Measurements from ENCODE around the gene HMX2. TPM values are rescaled to one million over a fixed set of nuclear protein-coding genes. Genes with fewer than 3 reads are reported as not detected.

Gene HMX2
- not detected for total RNA-seq
- long read RNA-seq: 0 reads

GRCh38 chr10:123147635-123148413 is at the start of gene HMX2:
HMX2 (plus strand) TSS chr10:123148136; CDS start chr10:123148379, 243 bp downstream.
- intact Hi-C loops (cut with DNase I): no loop called here
- no peak for ATAC-seq
- peak within 1 kb of the TSS; percentile 17 for H3K4me3 ChIP-seq
- no peak within 1 kb of the TSS for H3K27ac ChIP-seq
- peaks cover 99% of the 10 kb centered on the region for H3K27me3 ChIP-seq (ENCODE audit: low read depth)
- no peak for DNase-seq
- TF ChIP-seq, protein P1, sequence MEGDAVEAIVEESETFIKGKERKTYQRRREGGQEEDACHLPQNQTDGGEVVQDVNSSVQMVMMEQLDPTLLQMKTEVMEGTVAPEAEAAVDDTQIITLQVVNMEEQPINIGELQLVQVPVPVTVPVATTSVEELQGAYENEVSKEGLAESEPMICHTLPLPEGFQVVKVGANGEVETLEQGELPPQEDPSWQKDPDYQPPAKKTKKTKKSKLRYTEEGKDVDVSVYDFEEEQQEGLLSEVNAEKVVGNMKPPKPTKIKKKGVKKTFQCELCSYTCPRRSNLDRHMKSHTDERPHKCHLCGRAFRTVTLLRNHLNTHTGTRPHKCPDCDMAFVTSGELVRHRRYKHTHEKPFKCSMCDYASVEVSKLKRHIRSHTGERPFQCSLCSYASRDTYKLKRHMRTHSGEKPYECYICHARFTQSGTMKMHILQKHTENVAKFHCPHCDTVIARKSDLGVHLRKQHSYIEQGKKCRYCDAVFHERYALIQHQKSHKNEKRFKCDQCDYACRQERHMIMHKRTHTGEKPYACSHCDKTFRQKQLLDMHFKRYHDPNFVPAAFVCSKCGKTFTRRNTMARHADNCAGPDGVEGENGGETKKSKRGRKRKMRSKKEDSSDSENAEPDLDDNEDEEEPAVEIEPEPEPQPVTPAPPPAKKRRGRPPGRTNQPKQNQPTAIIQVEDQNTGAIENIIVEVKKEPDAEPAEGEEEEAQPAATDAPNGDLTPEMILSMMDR (IDR thresholded peaks at IDR 0.05): no peak
- peaks cover 48% of the 10 kb centered on the region for H3K4me1 ChIP-seq
- H3K9me3 ChIP-seq: no peaks in the 10 kb centered on the region
- H3K36me3 ChIP-seq: no peaks in the 10 kb centered on the region

GRCh38 chr10:123100030-123100762 is 47.7 kb upstream of the HMX2 start:
- Histone ChIP-seq H3K4me3 (no peak overlapping the region), H3K36me3 (no peaks in the 10 kb centered on the region), H3K27me3 (ENCODE audit: low read depth) (peaks cover 6% of the 10 kb centered on the region), H3K4me1 (no peaks in the 10 kb centered on the region), H3K9me3 (no peaks in the 10 kb centered on the region), H3K27ac (no peak overlapping the region)
- ATAC-seq: no peak
- TF ChIP-seq, protein P1 (IDR thresholded peaks at IDR 0.05): no peak
- DNase-seq: no peak
- intact Hi-C loops (cut with DNase I): no loop called here

- ATAC-seq (no peak), DNase-seq (no peak)
- TF ChIP-seq, protein P1 (IDR thresholded peaks at IDR 0.05): no peak
- intact Hi-C loops (cut with DNase I): no loop called here
- Histone ChIP-seq H3K4me3 (no peak overlapping the region), H3K27ac (no peak overlapping the region), H3K9me3 (no peaks in the 10 kb centered on the region), H3K27me3 (ENCODE audit: low read depth) (peaks cover 6% of the 10 kb centered on the region), H3K36me3 (no peaks in the 10 kb centered on the region), H3K4me1 (no peaks in the 10 kb centered on the region)
Measured at GRCh38 chr10:123101872-123102271, 46.1 kb upstream of the HMX2 start.

DNA sequence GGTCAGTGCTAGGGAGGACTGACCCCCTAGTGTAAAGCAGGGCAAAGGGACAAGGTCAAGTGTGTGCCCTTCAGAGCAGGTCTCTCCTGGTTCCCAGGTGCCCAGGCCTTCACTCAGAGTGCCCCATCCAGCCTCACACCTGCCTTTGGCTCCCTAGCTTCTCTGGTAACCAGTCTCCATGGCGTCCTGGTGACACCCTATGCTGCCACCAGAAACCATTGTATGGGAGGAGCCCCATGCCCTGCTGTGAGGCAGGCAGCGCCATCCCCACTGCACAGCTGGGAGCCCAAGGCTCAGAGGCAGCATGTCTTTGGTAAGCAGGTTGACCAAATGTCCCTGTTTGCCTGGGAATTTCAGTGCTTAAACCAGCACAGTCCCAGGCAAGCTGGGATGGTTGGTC is 45.3 kb upstream of the HMX2 start:
- no peaks in the 10 kb centered on the region for H3K4me1 ChIP-seq
- TF ChIP-seq, protein P1 (IDR thresholded peaks at IDR 0.05): no peak
- no peak overlapping the region for H3K27ac ChIP-seq
- H3K4me3 ChIP-seq: no peak overlapping the region
- DNase-seq (no peak), ATAC-seq (no peak)
- intact Hi-C loops (cut with DNase I): no loop called here
- H3K27me3 ChIP-seq (ENCODE audit: low read depth): peaks cover 6% of the 10 kb centered on the region
- no peaks in the 10 kb centered on the region for H3K36me3 ChIP-seq
- H3K9me3 ChIP-seq: no peaks in the 10 kb centered on the region

DNA sequence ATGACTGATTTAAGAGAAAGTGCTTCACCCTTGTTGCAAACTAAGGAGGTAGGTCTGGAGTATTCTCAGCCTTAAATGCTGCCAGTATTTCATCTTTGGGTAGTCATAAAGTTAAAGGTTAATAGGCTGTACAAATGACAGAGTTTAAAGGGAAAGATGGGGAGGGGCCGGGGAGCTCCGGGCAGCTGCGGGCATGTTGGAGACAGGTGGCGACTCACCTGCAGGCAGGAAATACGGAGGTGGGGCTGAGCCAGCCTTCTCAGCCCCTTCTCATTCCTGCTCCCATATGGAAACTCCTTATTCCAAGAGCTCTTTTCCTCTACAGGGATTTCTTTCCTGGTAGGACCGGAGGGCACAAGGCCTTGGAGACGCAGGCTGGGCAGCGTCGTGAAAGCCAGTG is 44.0 kb upstream of the HMX2 start:
- intact Hi-C loops (cut with DNase I): no loop called here
- no peaks in the 10 kb centered on the region for H3K9me3 ChIP-seq
- no peak for DNase-seq
- TF ChIP-seq, protein P1 (IDR thresholded peaks at IDR 0.05): no peak
- peaks cover 6% of the 10 kb centered on the region for H3K27me3 ChIP-seq (ENCODE audit: low read depth)
- no peak overlapping the region for H3K27ac ChIP-seq
- H3K4me3 ChIP-seq: no peak overlapping the region
- no peaks in the 10 kb centered on the region for H3K36me3 ChIP-seq
- no peaks in the 10 kb centered on the region for H3K4me1 ChIP-seq
- ATAC-seq: no peak

Data from lower lobe of right lung (tissue), 2 donors.